Activated CD4-positive, CD25-positive, alpha-beta regulatory T cell treated with anti-CD3 and anti-CD28 coated beads, Interleukin-2, amount 50 U/mL, for 24 hours (primary cell): ENCODE measurements around the gene FOXD2.

Source experiments
- ATAC-seq, 2 donors: fragments of 150-1000 bp; cut with Tn5 transposase; one replicate each; pipeline ENCODE4 v1.10.0; 2021; ENCODE audit warnings: mild to moderate bottlenecking in 1 of 2, moderate library complexity in 1 of 2

FOXD2 gene

DNA sequence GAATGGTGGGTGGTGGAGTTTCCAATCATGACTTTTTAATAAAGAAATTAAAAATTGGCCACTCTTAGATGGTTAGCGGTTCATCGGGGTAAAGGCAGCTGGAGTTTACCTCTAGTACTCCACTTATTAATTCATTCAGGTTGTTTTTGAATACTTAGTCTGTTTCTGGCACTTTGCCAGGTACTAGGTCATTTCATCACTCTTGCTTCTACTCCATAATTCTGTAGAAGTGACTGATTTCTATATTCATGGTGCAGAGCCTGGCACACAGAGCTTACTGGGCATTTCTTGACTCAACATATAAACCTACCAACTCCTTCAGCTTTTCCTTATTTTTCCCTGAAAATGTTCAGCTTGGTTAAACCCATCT is 31.5 kb downstream of the FOXD2 start:
- no peak for ATAC-seq

- ATAC-seq, result no peak
Observed at GRCh38 chr1:47469910-47470309, 32.1 kb downstream of the FOXD2 start.

- no peak for ATAC-seq
Observed at GRCh38 chr1:47471163-47471562, 33.3 kb downstream of the FOXD2 start.

DNA sequence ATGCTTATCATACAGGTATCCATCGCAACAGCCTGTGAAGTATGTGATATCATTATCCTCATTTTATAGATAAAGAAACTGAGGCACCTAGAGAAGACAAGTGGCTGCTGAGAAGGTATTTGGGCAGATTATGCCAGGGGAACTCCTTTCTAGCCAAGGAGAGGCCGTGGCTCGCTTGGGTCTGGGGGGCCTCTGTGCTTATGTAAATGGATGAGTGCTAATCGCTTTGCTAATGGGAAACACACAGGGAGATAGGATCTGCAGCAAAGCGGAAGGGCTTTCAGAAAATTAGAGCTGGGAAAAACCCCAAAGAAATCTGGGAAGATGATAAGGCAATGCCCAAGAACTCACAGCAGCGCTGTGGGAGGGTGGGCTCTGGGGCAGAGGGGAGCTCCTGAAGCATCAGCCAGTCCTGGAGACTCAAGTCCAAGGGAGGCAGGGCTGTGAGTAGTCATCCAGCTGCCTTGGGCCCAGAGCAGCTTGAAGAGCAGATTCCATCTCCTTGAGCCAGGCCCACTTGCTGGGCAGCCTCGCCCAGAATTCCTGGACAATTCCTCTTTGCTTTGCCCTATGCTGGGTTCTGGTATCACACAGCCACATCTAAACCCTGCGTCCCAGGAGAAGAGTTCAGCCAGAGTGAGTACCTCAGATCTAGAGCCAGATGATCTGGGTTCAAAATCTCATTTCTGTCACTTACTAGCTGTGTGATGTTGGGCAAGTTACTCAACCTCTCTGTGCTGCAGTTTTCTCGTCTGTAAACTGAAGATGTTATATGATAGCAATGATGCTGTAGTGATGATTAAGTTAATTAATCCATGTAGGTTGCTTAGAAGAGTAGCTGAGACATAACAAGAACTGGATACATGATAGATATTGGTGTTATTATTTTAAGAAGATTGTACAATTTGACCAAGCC is 36.7 kb downstream of the FOXD2 start:
- no peak for ATAC-seq

DNA sequence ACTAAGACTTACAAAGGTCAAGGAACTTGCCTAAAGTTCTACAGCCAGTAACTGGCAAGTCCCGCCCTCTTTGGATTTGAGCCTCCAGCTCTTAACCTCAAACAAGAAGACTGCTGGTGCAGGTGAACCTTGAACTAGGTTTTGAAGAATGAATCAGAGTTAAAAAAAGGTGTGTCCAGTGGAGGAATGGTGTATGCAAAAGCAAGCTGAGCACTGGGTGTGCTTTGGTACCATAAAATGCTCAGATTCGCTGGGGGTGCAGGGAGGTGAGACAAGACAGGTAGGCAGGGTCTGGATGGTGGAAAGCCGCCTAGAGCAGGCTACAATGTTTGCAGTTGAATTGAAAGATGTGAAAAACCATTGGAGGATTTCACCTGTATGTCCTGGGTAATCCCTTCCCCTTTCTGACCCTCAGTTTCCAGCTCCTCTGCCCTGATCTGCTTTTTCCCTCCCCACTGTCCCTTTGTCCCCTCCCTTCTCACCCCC is 39.8 kb downstream of the FOXD2 start:
- no peak for ATAC-seq

- ATAC-seq, result no peak
Observed at GRCh38 chr1:47478090-47478489, 40.2 kb downstream of the FOXD2 start.

DNA sequence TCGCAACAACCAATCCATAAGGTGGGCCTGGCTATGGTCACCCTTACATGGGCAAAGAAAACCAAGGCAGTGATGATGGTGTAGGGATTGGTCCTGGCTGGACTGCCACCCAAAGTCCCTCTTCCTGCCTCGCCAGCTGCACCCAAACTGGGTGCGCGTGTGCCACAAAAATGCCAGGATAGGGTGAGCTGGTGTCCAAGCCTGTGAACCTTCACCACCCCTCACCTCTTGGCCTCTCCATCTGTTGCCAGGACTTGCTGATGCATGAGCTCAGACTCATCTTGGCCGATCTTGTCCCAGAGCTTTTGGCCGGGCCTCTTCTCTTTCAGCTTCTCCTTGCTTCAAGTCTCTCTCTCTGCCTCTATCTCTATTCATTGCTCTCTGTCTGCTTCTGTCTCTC is 41.8 kb downstream of the FOXD2 start:
- ATAC-seq, result no peak

- no peak for ATAC-seq
Observed at GRCh38 chr1:47481936-47482335, 44.1 kb downstream of the FOXD2 start.

- ATAC-seq, result no peak
Observed at GRCh38 chr1:47482786-47483185, 44.9 kb downstream of the FOXD2 start.

GRCh38 chr1:47483651-47484050 is 45.8 kb downstream of the FOXD2 start:
- no peak for ATAC-seq

DNA sequence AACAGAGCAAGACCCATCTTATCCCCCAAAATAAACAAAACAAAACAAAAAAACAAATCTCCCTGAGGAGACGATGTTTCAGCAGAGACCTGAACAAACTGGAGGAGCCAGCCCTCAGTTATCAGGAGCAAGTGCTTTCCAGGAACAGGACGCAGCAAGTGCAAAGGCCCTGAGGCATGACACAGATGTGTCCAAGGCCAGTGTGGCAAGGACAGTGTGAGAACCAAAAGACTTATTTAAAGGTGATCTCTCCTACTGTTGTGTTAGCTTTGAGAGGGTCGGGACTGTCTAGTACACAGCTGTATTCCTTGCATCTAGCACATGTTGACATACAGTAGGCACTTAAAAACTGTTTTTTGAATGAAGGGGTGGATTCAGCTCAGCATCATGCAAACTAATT is 48.0 kb downstream of the FOXD2 start:
- no peak for ATAC-seq

GRCh38 chr1:47487332-47487731 is 49.5 kb downstream of the FOXD2 start:
- no peak for ATAC-seq

- ATAC-seq, result no peak
Observed at GRCh38 chr1:47487850-47488450, 50.1 kb downstream of the FOXD2 start.
